ENCODE measurements around the gene ZFAND3. TPM values are rescaled to one million over a fixed set of nuclear protein-coding genes. Genes with fewer than 3 reads are reported as not detected.
A peak's percentile ranks its signal among the peaks of the same experiment; 100 is the strongest.
"Not testable (repeated sequence)": the region's sequence is repeated elsewhere in the genome, so short reads cannot be mapped to it uniquely, and the experiment has no call there.

The ZFAND3 gene
- total RNA-seq, 1 donor from 2014 or later = 66.9 TPM

GRCh38 chr6:37891072-37891471 is 71.5 kb downstream of the ZFAND3 start:
- no peaks in the 10 kb centered on the region for H3K27me3 Mint-ChIP-seq
- no peak overlapping the region for H3K4me3 Mint-ChIP-seq
- TF ChIP-seq CTCF (conservative IDR thresholded peaks at IDR 0.05) = no peak
- peaks cover 9% of the 10 kb centered on the region for H3K9me3 Mint-ChIP-seq
- H3K36me3 Mint-ChIP-seq = peaks cover 9% of the 10 kb centered on the region
- H3K27ac Mint-ChIP-seq = no peak overlapping the region
- H3K4me1 Mint-ChIP-seq (ENCODE audit: unreplicated experiment) = peaks cover 5% of the 10 kb centered on the region
- DNase-seq (ENCODE audit: extremely low spot score, unreplicated experiment) = no peak

GRCh38 chr6:37893257-37893656 is 73.7 kb downstream of the ZFAND3 start:
- no peak for DNase-seq (ENCODE audit: extremely low spot score, unreplicated experiment)
- Mint-ChIP-seq H3K9me3 (peaks cover 9% of the 10 kb centered on the region), H3K4me1 (ENCODE audit: unreplicated experiment) (peaks cover 5% of the 10 kb centered on the region), H3K36me3 (peaks cover 9% of the 10 kb centered on the region), H3K27ac (no peak overlapping the region), H3K4me3 (no peak overlapping the region), H3K27me3 (no peaks in the 10 kb centered on the region)
- no peak for TF ChIP-seq CTCF (conservative IDR thresholded peaks at IDR 0.05)

- not testable (repeated sequence) for H3K36me3 Mint-ChIP-seq; H3K4me3 Mint-ChIP-seq; H3K4me1 Mint-ChIP-seq (ENCODE audit: unreplicated experiment)
These were observed 74.2 kb downstream of the ZFAND3 start for GRCh38 chr6:37893734-37894133.

GRCh38 chr6:37894585-37894984 is 75.1 kb downstream of the ZFAND3 start:
- no peak for DNase-seq (ENCODE audit: extremely low spot score, unreplicated experiment)
- peaks cover 9% of the 10 kb centered on the region for H3K36me3 Mint-ChIP-seq
- H3K9me3 Mint-ChIP-seq = peaks cover 9% of the 10 kb centered on the region
- H3K4me3 Mint-ChIP-seq = no peak overlapping the region
- no peak for TF ChIP-seq CTCF (conservative IDR thresholded peaks at IDR 0.05)
- no peaks in the 10 kb centered on the region for H3K4me1 Mint-ChIP-seq (ENCODE audit: unreplicated experiment)
- H3K27ac Mint-ChIP-seq = no peak overlapping the region
- no peaks in the 10 kb centered on the region for H3K27me3 Mint-ChIP-seq

More at GRCh38 chr6:37893734-37894133, 74.2 kb downstream of the ZFAND3 start:
- not testable (repeated sequence) for H3K9me3 Mint-ChIP-seq; H3K27me3 Mint-ChIP-seq; H3K27ac Mint-ChIP-seq; DNase-seq (ENCODE audit: extremely low spot score, unreplicated experiment)

GRCh38 chr6:37897321-37897720 is 77.8 kb downstream of the ZFAND3 start:
- peaks cover 9% of the 10 kb centered on the region for H3K36me3 Mint-ChIP-seq
- H3K27ac Mint-ChIP-seq = peak overlapping the region; percentile 57
- DNase-seq (ENCODE audit: extremely low spot score, unreplicated experiment) = no peak
- H3K9me3 Mint-ChIP-seq = peaks cover 8% of the 10 kb centered on the region
- H3K4me1 Mint-ChIP-seq (ENCODE audit: unreplicated experiment) = no peaks in the 10 kb centered on the region
- no peaks in the 10 kb centered on the region for H3K27me3 Mint-ChIP-seq
- TF ChIP-seq CTCF (conservative IDR thresholded peaks at IDR 0.05) = no peak
- peak overlapping the region; percentile 21 for H3K4me3 Mint-ChIP-seq

GRCh38 chr6:37897818-37898515 is 78.4 kb downstream of the ZFAND3 start:
- Mint-ChIP-seq H3K4me1 (ENCODE audit: unreplicated experiment) (no peaks in the 10 kb centered on the region), H3K9me3 (peaks cover 2% of the 10 kb centered on the region), H3K4me3 (no peak overlapping the region), H3K36me3 (peaks cover 9% of the 10 kb centered on the region), H3K27ac (peak overlapping the region; percentile 57), H3K27me3 (no peaks in the 10 kb centered on the region)
- TF ChIP-seq CTCF (conservative IDR thresholded peaks at IDR 0.05) = no peak
- no peak for DNase-seq (ENCODE audit: extremely low spot score, unreplicated experiment)

Measured in type B pancreatic cell (in vitro differentiated cells).